CD4-positive, alpha-beta T cell (primary cell): ENCODE measurements around the gene SLC23A2. TPM values are rescaled to one million over a fixed set of nuclear protein-coding genes. Genes with fewer than 3 reads are reported as not detected.

Source experiments
- ATAC-seq: fragments of 200-7000 bp; cut with Tn5 transposase; one replicate; pipeline ENCODE4 v1.10.0; 2022; ENCODE audit warnings: mild to moderate bottlenecking; ENCODE audit not compliant: poor library complexity
- CTCF ChIA-PET: fragments of 350-600 bp; sonication (Branson Sonifier 250); formaldehyde crosslinking; loops from one replicate; lab custom pipeline; 2021; ENCODE audit warnings: antibody characterized with exemption, inconsistent platforms; lab: Charles Lee
- POLR2A ChIA-PET: fragments of 350-600 bp; sonication (Branson Sonifier 250); formaldehyde crosslinking; loops from one replicate; lab custom pipeline; 2021; ENCODE audit warnings: antibody characterized with exemption, inconsistent platforms; lab: Charles Lee
- DNase-seq, 14 experiments: peaks; one replicate each; pipeline ENCODE4 v3.0.0-alpha.2; 2013 to 2020; ENCODE audit warnings: mixed read lengths in 2 of 14
- H3K27ac ChIP-seq, 2 donors: one replicate each; pipeline versions ENCODE4 v1.5.1 to v1.7.0; 2013; ENCODE audit warnings: low read length in 2 of 2, low read depth in 1 of 2, mild to moderate bottlenecking in 1 of 2
- H3K27me3 ChIP-seq, 2 experiments: 1 replicate in 1 of 2; 2 replicates in 1 of 2; pipeline versions ENCODE4 v1.6.1 to v1.7.0; 2013; ENCODE audit warnings: low read length in 2 of 2, control low read depth in 1 of 2, mild to moderate bottlenecking in 1 of 2, moderate library complexity in 1 of 2; ENCODE audit not compliant: insufficient read depth in 2 of 2, control insufficient read depth in 1 of 2
- H3K36me3 ChIP-seq: one replicate; pipeline ENCODE4 v1.6.1; 2013; ENCODE audit warnings: low read length, control low read depth; ENCODE audit not compliant: insufficient read depth
- H3K4me1 ChIP-seq: one replicate; pipeline ENCODE4 v1.6.1; 2013; ENCODE audit warnings: low read length, control low read depth; ENCODE audit not compliant: insufficient read depth
- H3K4me3 ChIP-seq: one replicate; pipeline ENCODE4 v1.5.1; 2013; ENCODE audit warnings: mild to moderate bottlenecking, low read length, moderate library complexity
- H3K9me3 ChIP-seq, 2 experiments: 1 replicate in 1 of 2; 2 replicates in 1 of 2; pipeline versions ENCODE4 v1.6.1 to v1.7.0; 2013; ENCODE audit warnings: low read length in 2 of 2, mild to moderate bottlenecking in 2 of 2, control low read depth in 1 of 2, moderate library complexity in 1 of 2; ENCODE audit not compliant: control insufficient read depth in 1 of 2, insufficient read depth in 1 of 2
- H3K27ac Mint-ChIP-seq: one replicate; pipeline ENCODE4 v1.8.0; 2020; ENCODE audit warnings: mixed read lengths
- H3K27me3 Mint-ChIP-seq: one replicate; pipeline ENCODE4 v1.8.0; 2021; ENCODE audit warnings: mixed read lengths
- H3K36me3 Mint-ChIP-seq: one replicate; pipeline ENCODE4 v1.8.0; 2021; ENCODE audit warnings: low read depth, mixed read lengths
- H3K4me1 Mint-ChIP-seq: one replicate; pipeline ENCODE4 v1.8.0; 2021; ENCODE audit warnings: low read depth, mixed read lengths
- H3K4me3 Mint-ChIP-seq: one replicate; pipeline ENCODE4 v1.8.0; 2020; ENCODE audit warnings: mild to moderate bottlenecking, mixed read lengths
- H3K9me3 Mint-ChIP-seq: one replicate; pipeline ENCODE4 v1.8.0; 2020; ENCODE audit warnings: mixed read lengths
- CTCF ChIP-seq: fragments of 200-600 bp; IDR thresholded peaks from one replicate; pipeline ENCODE4 v1.8.0; 2022; ENCODE audit warnings: antibody characterized with exemption, mild to moderate bottlenecking
- intact Hi-C, 2 experiments: fragments of 100-400 bp; cut with DNase I in 1 of 2; cut with micrococcal nuclease in 1 of 2; formaldehyde crosslinking; loops; one replicate each; pipeline versions ENCODE4 v1.15.1 to v1.9.0; 2023 to 2025; cut with DNase I, micrococcal nuclease
- total RNA-seq, 174 experiments: library from RNA in 2 of 174; stranded (reverse) in 2 of 174; gene quantifications; one replicate each; pipeline ENCODE4 v1.2.3 and lab custom pipeline; 2021 to 2026

The SLC23A2 gene
- total RNA-seq, 2 experiments from 2014 or later: 22.8 to 23.0 TPM

DNA sequence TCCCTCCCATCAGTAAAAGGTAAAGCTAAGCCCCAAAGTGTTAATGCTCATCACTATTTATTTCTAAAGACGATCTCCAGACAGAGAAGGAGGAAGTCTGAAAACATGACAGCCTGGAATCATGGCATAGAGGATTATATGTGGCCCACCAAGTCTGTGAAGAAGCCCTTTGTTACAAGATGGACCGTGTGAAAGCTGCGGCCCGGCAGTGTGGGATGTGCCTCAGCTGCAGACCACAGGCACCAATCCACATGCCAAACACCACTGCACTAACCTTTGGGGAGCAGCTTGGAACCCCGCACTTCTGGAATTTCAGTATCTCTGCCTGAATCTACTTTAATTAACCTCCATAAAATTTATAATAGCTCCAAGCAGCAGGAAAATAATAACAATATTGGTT, 90.4 kb downstream of the SLC23A2 start:
- Mint-ChIP-seq H3K27ac (no peak overlapping the region), H3K36me3 (peaks cover 56% of the 10 kb centered on the region), H3K9me3 (no peaks in the 10 kb centered on the region), H3K4me3 (no peak overlapping the region), H3K27me3 (no peaks in the 10 kb centered on the region), H3K4me1 (peaks cover 12% of the 10 kb centered on the region)
- no peak for TF ChIP-seq CTCF
- Histone ChIP-seq H3K4me1 (peaks cover 8% of the 10 kb centered on the region), H3K27ac (no peak overlapping the region), H3K27me3 (no peaks in the 10 kb centered on the region), H3K9me3 (no peaks in the 10 kb centered on the region), H3K4me3 (no peak overlapping the region), H3K36me3 (peaks cover 14% of the 10 kb centered on the region)
- intact Hi-C loops: no loop called here
- DNase-seq: no peak
- ChIA-PET POLR2A (interaction anchor here (0.9 kb wide), 1 partner anchor 20 kb away, joined by 3 read pairs; no protein-coding TSS in a partner anchor), CTCF (no interaction called here)
- no peak for ATAC-seq

DNA sequence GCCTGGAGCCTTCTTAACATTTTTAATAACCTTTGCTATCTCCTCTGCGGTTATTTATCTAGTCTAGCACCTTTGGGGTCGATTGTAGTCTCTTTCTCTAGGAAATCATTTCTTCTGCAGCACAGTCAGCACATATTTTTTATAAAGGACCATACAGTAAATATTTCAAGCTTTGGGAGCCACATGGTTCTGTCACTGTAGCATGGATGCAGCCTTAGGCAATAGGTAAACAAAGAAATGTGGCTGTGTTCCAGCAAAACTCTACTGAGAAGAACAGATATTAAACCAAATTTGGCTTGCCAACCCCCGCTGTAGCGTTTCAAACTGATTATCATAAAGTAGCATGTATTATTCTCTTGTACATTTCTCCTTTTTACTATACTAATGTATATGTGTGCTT, 95.7 kb downstream of the SLC23A2 start:
- Histone ChIP-seq H3K27me3 (no peaks in the 10 kb centered on the region), H3K4me3 (no peak overlapping the region), H3K4me1 (no peaks in the 10 kb centered on the region), H3K27ac (no peak overlapping the region), H3K9me3 (no peaks in the 10 kb centered on the region), H3K36me3 (peaks cover 20% of the 10 kb centered on the region)
- ChIA-PET CTCF (no interaction called here), POLR2A (no interaction called here)
- H3K27me3 Mint-ChIP-seq: no peaks in the 10 kb centered on the region
- peaks cover 2% of the 10 kb centered on the region for H3K4me1 Mint-ChIP-seq
- ATAC-seq (no peak), DNase-seq (no peak)
- H3K27ac Mint-ChIP-seq: no peak overlapping the region
- no peak for TF ChIP-seq CTCF
- intact Hi-C loops: no loop called here
- peaks cover 71% of the 10 kb centered on the region for H3K36me3 Mint-ChIP-seq
- no peaks in the 10 kb centered on the region for H3K9me3 Mint-ChIP-seq
- H3K4me3 Mint-ChIP-seq: no peak overlapping the region

DNA sequence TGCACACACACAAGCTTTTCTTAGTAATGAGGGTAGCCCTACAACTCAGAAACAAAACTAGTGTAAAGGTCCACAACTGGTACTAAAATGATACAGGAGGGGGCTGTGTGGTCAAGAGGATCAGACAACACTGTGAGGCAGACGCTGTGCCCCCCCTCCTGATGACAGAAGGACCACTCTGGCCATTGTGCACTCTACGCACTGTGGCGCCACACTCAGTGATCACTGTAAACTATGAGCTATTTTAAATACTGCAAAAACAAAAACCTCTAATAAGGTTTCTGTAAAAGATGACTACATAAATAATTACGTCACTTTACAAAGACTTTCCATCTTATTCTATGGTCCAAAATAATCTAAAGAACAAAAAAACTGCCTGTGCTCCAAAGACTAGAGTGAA, 96.1 kb downstream of the SLC23A2 start:
- no peaks in the 10 kb centered on the region for H3K9me3 Mint-ChIP-seq
- no peaks in the 10 kb centered on the region for H3K4me1 Mint-ChIP-seq
- CTCF ChIA-PET: no interaction called here
- TF ChIP-seq CTCF: no peak
- Histone ChIP-seq H3K4me3 (no peak overlapping the region), H3K27me3 (no peaks in the 10 kb centered on the region), H3K4me1 (no peaks in the 10 kb centered on the region), H3K27ac (no peak overlapping the region), H3K36me3 (peaks cover 23% of the 10 kb centered on the region), H3K9me3 (no peaks in the 10 kb centered on the region)
- POLR2A ChIA-PET: no interaction called here
- ATAC-seq (no peak), DNase-seq (no peak)
- no peak overlapping the region for H3K4me3 Mint-ChIP-seq
- intact Hi-C loops: no loop called here
- peaks cover 72% of the 10 kb centered on the region for H3K36me3 Mint-ChIP-seq
- H3K27ac Mint-ChIP-seq: no peak overlapping the region
- no peaks in the 10 kb centered on the region for H3K27me3 Mint-ChIP-seq
